ENCODE data around the gene CFL1. TPM values are rescaled to one million over a fixed set of nuclear protein-coding genes. Genes with fewer than 3 reads are reported as not detected.

The CFL1 gene
- polyA plus RNA-seq, 1 of the 3 experiments (the other 2 are of a cell fraction) = 4,252 TPM

DNA sequence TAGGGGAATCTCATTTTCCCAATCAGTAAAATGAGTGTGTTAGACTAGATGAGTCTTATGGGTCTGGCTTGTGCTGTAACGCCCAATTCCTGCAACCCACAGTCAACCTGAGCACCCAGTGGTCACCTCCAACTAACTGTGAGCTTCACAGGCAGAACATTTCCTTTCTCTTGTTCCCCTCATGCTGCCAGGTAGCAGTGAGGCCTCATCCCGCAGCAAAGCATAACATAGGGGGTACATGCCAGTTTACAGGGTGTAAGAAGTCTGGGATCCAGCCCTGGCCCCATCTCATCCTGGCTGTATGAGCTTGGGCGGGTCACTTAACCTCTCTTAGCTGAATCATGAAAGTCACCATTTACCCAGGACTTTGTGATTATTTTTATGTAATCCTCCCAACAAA is 10.9 kb upstream of the CFL1 start:
- 100% methylated on average over 3 of the region's 3 CpGs for WGBS (ENCODE audit: low lambda C conversion rate)
- H3K9ac ChIP-seq = no peak overlapping the region
- peak overlapping the region; percentile 7 to 22; a peak in 1 of 4 replicates for H3K27ac ChIP-seq (ENCODE audit: low read depth in 2 of 2, low read length in 1 of 2)
- peaks cover 45 to 67% of the 10 kb centered on the region in 2 experiments for H3K36me3 ChIP-seq (replicated peaks in 1 of 2; ENCODE audit: control insufficient read depth in 1 of 2, insufficient read depth in 2 of 2, low read length in 1 of 2)
- peaks cover 58% of the 10 kb centered on the region for H3F3A ChIP-seq (replicated peaks; ENCODE audit: insufficient read depth)
- H3K27me3 ChIP-seq (ENCODE audit: insufficient read depth) = no peaks in the 10 kb centered on the region
- no peak for DNase-seq
- H3K9me3 ChIP-seq = no peaks in the 10 kb centered on the region
- TF ChIP-seq POLR2AphosphoS5 (IDR thresholded peaks at IDR 0.05; ENCODE audit: low read depth, low read length) (peak; percentile 28; the same call in 1 of the 2 replicates), USF2 (IDR thresholded peaks at IDR 0.05; ENCODE audit: borderline replicate concordance, low read depth, low read length) (no peak), NFIC (IDR thresholded peaks at IDR 0.05; ENCODE audit: borderline replicate concordance) (no peak)
- H3K4me3 ChIP-seq (ENCODE audit: low read depth in 2 of 2, low read length in 1 of 2) = no peak overlapping the region
- H3K9me2 ChIP-seq = no peaks in the 10 kb centered on the region
- H3K4me1 ChIP-seq (ENCODE audit: control insufficient read depth in 1 of 2, insufficient read depth in 2 of 2, low read depth in 1 of 2, low read length in 1 of 2) = peaks cover 18 to 26% of the 10 kb centered on the region in 2 experiments; a peak in 3 of 4 replicates
- CTCF ChIA-PET = interaction anchor here (1.5 to 18.4 kb wide), 4 partner anchors 8 to 157 kb away, joined by 5 to 374 read pairs (median 48); partner anchors contain the start of genes CCDC85B, CTSW, FIBP and KAT5
- H3K79me2 ChIP-seq (ENCODE audit: insufficient read depth) = peaks cover 41% of the 10 kb centered on the region
- no peak overlapping the region for H2AFZ ChIP-seq (ENCODE audit: low read depth)
- H4K20me1 ChIP-seq (ENCODE audit: insufficient read depth) = no peaks in the 10 kb centered on the region; the same call in 1 of the 2 replicates
- POLR2A ChIA-PET = interaction anchor here (1.2 to 4.8 kb wide), 3 partner anchors 9 to 18 kb away, joined by 3 to 59 read pairs (median 4); partner anchors contain the start of genes CFL1 and MUS81
- H3K4me2 ChIP-seq = no peak overlapping the region

DNA sequence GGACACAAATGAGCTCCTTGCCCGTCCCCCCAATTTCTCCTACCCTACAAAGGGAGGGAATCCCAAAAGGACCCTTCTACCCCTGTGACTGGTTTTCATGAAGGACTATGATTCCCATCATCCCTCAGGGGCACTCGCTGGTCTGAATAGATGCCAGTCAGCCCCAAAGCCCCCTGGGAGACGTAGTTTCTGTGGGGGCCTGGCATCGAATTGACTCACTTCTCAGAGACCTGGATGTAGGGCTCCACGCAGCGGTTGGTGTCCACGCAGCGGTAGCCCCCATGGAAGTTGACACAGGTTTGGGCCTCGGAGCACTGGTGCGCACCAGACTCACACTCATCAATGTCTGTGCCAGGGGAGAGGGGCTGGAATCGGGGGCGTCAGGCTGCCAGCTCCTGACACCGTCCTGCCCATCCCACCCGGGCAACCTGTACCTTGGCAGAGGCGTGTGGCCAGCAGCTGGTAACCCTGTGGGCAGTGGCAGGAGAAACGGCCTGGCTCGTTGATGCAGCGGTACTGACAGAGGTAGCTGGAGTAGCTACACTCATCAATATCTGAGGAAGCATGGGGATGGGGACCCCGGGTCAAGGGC is 10.2 kb upstream of the CFL1 start:
- H3K79me2 ChIP-seq (ENCODE audit: insufficient read depth) = peaks cover 45% of the 10 kb centered on the region
- WGBS (ENCODE audit: low lambda C conversion rate) = 97% methylated on average over 10 of the region's 19 CpGs
- ChIA-PET POLR2A (interaction anchor here (1.2 to 4.8 kb wide), 3 partner anchors 9 to 17 kb away, joined by 3 to 59 read pairs (median 4); partner anchors contain the start of genes CFL1 and MUS81), CTCF (interaction anchor here (7.1 to 18.4 kb wide), 2 partner anchors 7 to 17 kb away, joined by 89 to 374 read pairs; partner anchors contain the start of genes CCDC85B, CTSW, FIBP and MUS81)
- peaks cover 45 to 74% of the 10 kb centered on the region in 2 experiments for H3K36me3 ChIP-seq (replicated peaks in 1 of 2; ENCODE audit: control insufficient read depth in 1 of 2, insufficient read depth in 2 of 2, low read length in 1 of 2)
- no peak overlapping the region for H3K4me3 ChIP-seq (ENCODE audit: low read depth in 2 of 2, low read length in 1 of 2)
- H3K9me3 ChIP-seq = no peaks in the 10 kb centered on the region
- H3K27me3 ChIP-seq (ENCODE audit: insufficient read depth) = no peaks in the 10 kb centered on the region
- TF ChIP-seq TCF12 (IDR thresholded peaks at IDR 0.05) (no peak), NRF1 (IDR thresholded peaks at IDR 0.05; ENCODE audit: low read depth, low read length) (no peak)
- H3K9me2 ChIP-seq = no peaks in the 10 kb centered on the region
- H3F3A ChIP-seq (replicated peaks; ENCODE audit: insufficient read depth) = peaks cover 61% of the 10 kb centered on the region
- no peak overlapping the region for H2AFZ ChIP-seq (ENCODE audit: low read depth)
- H3K4me2 ChIP-seq = no peak overlapping the region
- no peak overlapping the region for H3K9ac ChIP-seq
- DNase-seq = peak; percentile 73
- H3K27ac ChIP-seq (ENCODE audit: low read depth in 2 of 2, low read length in 1 of 2) = no peak overlapping the region; a peak in 1 of 4 replicates
- H4K20me1 ChIP-seq (ENCODE audit: insufficient read depth) = no peaks in the 10 kb centered on the region; the same call in 1 of the 2 replicates
- H3K4me1 ChIP-seq (ENCODE audit: control insufficient read depth in 1 of 2, insufficient read depth in 2 of 2, low read depth in 1 of 2, low read length in 1 of 2) = peaks cover 15 to 23% of the 10 kb centered on the region in 2 experiments; a peak in 2 of 4 replicates

DNA sequence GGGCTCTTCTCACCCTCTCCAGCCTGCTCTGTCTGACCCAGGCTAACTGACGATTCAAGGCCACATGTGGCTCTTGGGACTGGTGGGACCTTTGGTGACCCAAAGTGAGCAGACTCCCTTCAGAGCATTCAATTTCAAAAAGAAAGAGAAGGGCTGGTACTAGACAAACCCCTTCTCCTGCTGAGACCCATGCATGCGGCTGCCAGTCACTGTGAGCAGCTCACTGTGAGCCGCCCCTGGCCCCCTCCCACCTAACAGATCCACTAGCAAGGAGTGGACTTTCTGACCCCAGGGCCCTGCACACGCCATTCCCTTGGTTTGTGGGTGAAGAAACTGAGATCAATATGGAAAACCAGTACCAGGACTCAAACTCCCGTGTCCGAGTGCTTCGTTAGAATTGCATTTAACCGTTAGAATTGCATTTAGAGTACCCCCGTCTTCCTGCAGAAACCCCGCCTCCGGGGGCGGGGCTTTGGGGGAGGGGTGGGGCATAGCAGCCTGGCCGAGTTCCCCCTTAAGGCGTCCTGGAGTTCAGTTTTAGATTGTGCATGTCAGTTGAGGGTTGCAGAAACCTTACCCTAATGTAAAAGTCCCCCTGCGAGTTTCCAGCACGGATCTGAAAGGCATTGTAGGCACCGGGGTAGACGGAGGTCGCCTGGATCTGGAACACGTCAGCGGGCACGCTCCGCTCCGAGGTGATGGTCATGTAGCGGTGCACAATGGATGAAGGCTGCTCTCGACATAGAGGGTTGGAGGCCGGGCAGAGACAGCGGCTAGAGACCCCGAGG is 9.5 kb upstream of the CFL1 start:
- ChIA-PET POLR2A (interaction anchor here (4.8 kb wide), 1 partner anchor 8 kb away, joined by 59 read pairs; the partner anchor contains the start of genes CFL1 and MUS81), CTCF (interaction anchor here (7.1 to 18.4 kb wide), 2 partner anchors 7 to 18 kb away, joined by 89 to 374 read pairs; partner anchors contain the start of genes CCDC85B, CTSW, FIBP and MUS81)
- peaks cover 46 to 81% of the 10 kb centered on the region in 2 experiments for H3K36me3 ChIP-seq (replicated peaks in 1 of 2; ENCODE audit: control insufficient read depth in 1 of 2, insufficient read depth in 2 of 2, low read length in 1 of 2)

More for the DNA sequence above, 9.5 kb upstream of the CFL1 start:
- Histone ChIP-seq H3K4me3 (ENCODE audit: low read depth in 2 of 2, low read length in 1 of 2) (no peak overlapping the region), H3F3A (replicated peaks; ENCODE audit: insufficient read depth) (peaks cover 61% of the 10 kb centered on the region), H3K27me3 (ENCODE audit: insufficient read depth) (no peaks in the 10 kb centered on the region), H3K4me1 (ENCODE audit: control insufficient read depth in 1 of 2, insufficient read depth in 2 of 2, low read depth in 1 of 2, low read length in 1 of 2) (peaks cover 15 to 20% of the 10 kb centered on the region in 2 experiments; a peak in 2 of 4 replicates), H3K79me2 (ENCODE audit: insufficient read depth) (peaks cover 49% of the 10 kb centered on the region), H3K9ac (no peak overlapping the region), H3K9me2 (no peaks in the 10 kb centered on the region), H3K27ac (ENCODE audit: low read depth in 2 of 2, low read length in 1 of 2) (no peak overlapping the region; a peak in 1 of 4 replicates), H4K20me1 (ENCODE audit: insufficient read depth) (no peaks in the 10 kb centered on the region; the same call in 1 of the 2 replicates), H3K4me2 (no peak overlapping the region), H3K9me3 (no peaks in the 10 kb centered on the region), H2AFZ (ENCODE audit: low read depth) (no peak overlapping the region)
- TF ChIP-seq MEF2A (IDR thresholded peaks at IDR 0.05; ENCODE audit: borderline replicate concordance, low read depth) (no peak), POLR2AphosphoS5 (IDR thresholded peaks at IDR 0.05; ENCODE audit: low read depth, low read length) (0 out of 2 replicates have a peak, but pooled peaks have one; percentile 25), GATA2 (CRISPR knock-in tag; IDR thresholded peaks at IDR 0.05) (no peak), FOSL2 (IDR thresholded peaks at IDR 0.05; ENCODE audit: borderline replicate concordance, low read depth) (no peak), RCOR1 (IDR thresholded peaks at IDR 0.05; ENCODE audit: low read length) (no peak)
- TF ChIP-seq, protein P1, sequence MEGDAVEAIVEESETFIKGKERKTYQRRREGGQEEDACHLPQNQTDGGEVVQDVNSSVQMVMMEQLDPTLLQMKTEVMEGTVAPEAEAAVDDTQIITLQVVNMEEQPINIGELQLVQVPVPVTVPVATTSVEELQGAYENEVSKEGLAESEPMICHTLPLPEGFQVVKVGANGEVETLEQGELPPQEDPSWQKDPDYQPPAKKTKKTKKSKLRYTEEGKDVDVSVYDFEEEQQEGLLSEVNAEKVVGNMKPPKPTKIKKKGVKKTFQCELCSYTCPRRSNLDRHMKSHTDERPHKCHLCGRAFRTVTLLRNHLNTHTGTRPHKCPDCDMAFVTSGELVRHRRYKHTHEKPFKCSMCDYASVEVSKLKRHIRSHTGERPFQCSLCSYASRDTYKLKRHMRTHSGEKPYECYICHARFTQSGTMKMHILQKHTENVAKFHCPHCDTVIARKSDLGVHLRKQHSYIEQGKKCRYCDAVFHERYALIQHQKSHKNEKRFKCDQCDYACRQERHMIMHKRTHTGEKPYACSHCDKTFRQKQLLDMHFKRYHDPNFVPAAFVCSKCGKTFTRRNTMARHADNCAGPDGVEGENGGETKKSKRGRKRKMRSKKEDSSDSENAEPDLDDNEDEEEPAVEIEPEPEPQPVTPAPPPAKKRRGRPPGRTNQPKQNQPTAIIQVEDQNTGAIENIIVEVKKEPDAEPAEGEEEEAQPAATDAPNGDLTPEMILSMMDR (IDR thresholded peaks at IDR 0.05) = no peak
- TF ChIP-seq, protein P2, sequence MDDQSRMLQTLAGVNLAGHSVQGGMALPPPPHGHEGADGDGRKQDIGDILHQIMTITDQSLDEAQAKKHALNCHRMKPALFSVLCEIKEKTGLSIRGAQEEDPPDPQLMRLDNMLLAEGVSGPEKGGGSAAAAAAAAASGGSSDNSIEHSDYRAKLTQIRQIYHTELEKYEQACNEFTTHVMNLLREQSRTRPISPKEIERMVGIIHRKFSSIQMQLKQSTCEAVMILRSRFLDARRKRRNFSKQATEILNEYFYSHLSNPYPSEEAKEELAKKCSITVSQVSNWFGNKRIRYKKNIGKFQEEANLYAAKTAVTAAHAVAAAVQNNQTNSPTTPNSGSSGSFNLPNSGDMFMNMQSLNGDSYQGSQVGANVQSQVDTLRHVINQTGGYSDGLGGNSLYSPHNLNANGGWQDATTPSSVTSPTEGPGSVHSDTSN (IDR thresholded peaks at IDR 0.05) = 0 out of 2 replicates have a peak, but pooled peaks have one; percentile 3
- 70% methylated on average over 22 of the region's 29 CpGs for WGBS (ENCODE audit: low lambda C conversion rate)
- peak; percentile 73 for DNase-seq

Measured in SK-N-SH (cell line).